ENCODE data around the gene ENO3.

ENO3 gene

GRCh38 chr17:4951486-4951885, 567 bp downstream of the ENO3 start:
- FAIRE-seq: no peak

- FAIRE-seq: no peak
Measured at GRCh38 chr17:4953451-4953961, 2.6 kb downstream of the ENO3 start.

DNA sequence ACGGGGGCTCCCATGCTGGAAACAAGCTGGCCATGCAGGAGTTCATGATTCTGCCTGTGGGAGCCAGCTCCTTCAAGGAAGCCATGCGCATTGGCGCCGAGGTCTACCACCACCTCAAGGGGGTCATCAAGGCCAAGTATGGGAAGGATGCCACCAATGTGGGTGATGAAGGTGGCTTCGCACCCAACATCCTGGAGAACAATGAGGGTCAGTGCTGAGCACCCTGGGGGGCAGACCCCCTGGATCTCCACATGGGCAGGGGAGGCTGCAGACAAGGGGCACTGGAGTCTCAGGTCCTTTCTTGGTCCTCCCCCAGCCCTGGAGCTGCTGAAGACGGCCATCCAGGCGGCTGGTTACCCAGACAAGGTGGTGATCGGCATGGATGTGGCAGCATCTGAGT, 4.2 kb downstream of the ENO3 start:
- no peak for FAIRE-seq

DNA sequence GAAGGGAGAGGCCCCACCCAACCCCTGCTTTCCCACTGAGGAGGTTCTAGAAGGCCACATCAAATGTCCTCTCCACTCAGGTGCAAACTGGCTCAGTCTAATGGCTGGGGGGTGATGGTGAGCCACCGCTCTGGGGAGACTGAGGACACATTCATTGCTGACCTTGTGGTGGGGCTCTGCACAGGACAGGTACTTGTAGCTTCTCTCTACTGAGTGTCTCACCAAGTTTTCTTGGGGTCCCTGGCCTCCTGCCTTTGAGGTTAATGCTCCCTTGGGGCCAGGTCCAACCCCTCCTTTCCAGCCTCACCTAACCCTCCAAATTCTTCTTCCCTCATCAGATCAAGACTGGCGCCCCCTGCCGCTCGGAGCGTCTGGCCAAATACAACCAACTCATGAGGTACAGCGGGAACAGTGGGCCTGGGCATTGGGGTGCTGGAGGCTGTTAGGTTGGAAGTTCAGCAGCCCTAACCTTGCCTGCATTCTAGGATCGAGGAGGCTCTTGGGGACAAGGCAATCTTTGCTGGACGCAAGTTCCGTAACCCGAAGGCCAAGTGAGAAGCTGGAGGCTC, 5.7 kb downstream of the ENO3 start:
- FAIRE-seq: no peak

- FAIRE-seq: no peak
Measured at GRCh38 chr17:4958102-4958501, 7.2 kb downstream of the ENO3 start.

DNA sequence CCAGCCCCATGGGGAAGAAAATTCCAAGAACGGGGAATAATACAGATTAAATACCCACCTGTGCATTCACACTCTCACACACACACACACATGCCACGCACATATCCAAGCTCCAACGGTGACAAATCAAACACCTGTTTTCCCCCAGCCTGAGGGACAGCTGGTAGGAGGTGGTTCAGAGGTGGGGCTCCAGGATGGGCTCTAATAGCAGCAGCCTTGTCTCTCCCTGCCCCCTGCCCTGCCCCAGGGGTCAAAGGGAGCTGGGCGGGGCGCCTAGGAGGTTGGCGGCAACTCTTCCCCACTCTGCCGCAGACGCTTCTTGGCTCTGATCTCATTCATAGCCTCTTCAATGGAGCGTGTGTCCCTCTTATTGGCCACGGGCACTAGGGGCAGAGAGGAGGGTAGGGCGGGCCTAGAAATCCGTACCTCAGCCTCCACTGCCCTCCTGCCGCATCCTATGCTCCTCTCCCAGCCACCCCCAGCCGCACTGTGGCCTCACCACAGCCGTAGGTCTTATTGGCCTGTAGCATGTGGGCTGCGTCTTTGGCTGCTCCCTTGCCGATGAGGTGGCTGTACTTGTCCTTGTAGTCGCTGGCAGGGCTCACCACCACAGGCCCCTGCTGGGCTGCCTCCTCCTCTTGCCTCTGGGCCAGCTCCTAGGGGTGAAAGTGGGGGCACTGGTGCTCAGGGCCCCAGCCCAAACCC, 8.5 kb downstream of the ENO3 start:
- no peak for FAIRE-seq

GRCh38 chr17:4960279-4960922, 9.5 kb downstream of the ENO3 start:
- no peak for FAIRE-seq

DNA sequence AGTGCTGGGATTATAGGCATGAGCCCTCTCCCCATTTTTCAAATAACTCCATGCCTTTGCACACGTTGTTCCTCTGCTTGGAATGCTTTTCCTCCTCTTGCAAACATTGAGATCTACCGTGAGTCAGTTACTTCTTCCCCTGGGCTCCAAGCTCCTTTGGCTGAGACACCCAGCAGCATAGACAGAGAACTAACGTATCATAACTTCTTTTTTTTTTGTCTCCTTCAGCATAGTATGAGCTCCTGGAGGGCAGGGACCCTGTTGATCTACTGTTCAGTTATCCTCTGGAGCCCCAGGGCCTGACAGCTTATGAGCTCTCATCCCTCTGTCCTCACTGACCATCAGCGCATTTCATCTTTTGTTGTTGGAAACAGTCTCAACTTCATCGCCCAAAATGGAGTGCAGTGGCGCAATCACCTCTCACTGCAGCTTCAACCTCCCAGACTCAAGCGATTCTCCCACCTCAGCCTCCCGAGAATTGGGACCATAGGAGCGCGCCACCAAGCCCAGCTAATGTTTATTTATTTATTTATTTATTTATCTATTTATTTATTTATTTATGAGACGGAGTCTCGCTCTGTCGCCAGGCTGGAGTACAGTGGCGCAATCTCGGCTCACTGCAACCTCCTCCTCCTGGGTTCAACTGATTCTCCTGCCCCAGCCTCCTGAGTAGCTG, 14.5 kb downstream of the ENO3 start:
- no peak for FAIRE-seq

- peak; percentile 97 for FAIRE-seq
Measured at GRCh38 chr17:4966844-4967538, 16.1 kb downstream of the ENO3 start.

DNA sequence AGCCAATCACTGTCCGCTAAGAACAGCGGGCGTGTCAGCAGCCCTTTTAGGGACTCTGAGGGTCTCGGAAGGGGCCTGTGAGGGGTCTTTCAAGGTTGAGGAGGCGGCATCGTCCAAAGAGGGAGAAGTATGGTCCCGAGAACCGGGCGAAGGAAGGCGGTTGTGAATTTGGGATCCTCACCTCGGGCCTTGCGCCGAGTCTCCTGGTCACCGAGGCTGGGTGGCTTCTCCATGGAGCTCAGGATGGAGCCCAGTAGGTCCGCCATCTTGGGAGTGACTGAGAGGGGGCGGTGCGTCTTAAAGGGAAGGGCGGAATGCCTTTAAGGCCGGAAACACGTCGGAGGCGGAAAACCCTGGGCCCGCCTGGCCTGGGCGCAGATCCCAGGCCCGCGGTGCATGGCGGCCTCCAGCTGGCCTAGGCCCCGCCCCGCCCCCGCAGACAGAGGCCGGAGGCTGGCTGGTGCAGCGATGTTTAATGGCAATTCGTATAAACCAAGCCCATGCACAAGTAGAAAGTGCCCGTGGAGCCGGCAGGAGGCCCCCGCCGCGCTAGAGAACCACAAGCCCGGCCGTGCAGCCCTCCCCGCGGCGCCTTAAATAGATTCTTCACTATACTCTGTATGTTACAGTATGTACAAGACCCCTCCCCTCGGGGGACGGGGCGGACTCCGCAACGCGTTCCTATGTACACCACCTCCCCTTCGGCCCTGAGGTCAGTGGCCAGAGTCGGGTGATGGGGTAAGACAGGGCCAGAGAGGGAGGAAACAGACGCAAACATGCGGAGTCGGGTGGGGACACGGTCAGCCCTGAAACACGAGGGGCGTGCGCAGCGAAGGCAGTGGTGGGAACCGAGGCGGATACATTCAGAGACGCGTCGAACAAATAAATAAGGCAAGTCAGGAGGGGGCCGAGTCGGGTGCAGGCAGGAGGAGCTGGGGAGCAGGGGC, 16.9 kb downstream of the ENO3 start, which contains the start of gene SPAG7:
TSS of gene SPAG7 (minus strand) at position 279 of the 947 bp plus-strand sequence. CDS start at position 266, 13 bp downstream.
- FAIRE-seq: peak; percentile 47

DNA sequence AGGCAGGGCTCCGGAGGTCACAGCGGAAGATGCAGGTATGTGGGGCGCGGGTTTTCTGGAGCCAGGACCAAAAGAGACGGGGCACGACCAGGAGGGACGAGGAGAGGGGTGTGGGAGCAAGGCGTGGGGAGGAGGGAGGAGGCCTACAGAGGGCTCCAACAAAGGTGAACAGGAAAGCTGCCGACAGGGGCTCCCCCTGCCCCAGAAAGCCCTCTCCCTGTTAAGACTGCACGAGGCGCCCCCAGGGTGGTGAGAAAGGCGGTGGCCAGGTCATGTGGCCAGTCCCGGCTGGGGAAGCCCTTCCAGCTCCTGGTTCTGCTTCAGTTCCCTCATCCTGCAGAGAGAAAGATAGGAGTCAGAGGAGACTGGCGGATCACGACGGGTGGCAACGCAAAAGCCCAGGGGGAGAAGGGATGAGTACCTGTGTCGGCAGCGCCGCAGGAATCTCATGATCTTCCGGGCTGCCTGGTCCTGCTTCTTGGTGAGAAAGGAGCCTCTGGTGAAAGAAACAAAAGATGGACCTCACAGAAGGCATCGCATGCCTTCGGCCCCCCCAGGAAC, 17.6 kb downstream of the ENO3 start:
- no peak for FAIRE-seq

- no peak for FAIRE-seq
Measured at GRCh38 chr17:4969047-4969550, 18.2 kb downstream of the ENO3 start.

DNA sequence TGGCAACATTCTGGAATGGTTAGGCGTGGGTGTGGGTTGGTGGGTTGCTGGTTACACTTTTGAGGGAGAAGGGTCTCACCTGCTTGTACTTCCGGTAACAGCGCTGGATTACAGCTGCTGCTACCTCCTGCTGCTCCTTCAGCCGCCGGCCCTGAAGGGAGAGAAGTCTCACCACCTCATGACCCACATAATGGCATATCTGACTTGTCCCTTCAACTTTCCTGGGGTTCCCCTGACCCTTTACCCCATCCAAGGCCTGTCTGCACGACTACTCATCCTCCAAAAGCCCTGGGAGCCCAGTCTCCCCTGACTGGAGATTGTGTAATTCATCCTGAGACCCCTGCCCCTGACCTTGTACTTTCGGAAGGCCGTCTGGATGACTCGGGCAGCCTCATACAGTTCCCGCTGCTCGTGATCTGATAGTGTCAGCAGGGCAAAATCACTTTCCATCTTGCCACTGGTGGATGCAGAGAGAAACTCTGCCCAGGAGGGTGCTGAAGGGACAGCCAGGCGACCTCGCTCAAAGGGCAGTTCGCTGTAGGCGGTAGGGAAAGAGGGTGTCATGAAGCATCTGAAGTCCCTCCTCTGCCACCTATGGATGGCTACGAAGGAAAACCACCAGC, 18.7 kb downstream of the ENO3 start:
- no peak for FAIRE-seq

GRCh38 chr17:4970273-4970672, 19.4 kb downstream of the ENO3 start:
- no peak for FAIRE-seq

GRCh38 chr17:4971826-4972225, 20.9 kb downstream of the ENO3 start:
- no peak for FAIRE-seq

GRCh38 chr17:4972322-4972721, 21.4 kb downstream of the ENO3 start:
- FAIRE-seq: no peak

- no peak for FAIRE-seq
Measured at GRCh38 chr17:4972752-4973151, 21.8 kb downstream of the ENO3 start.

DNA sequence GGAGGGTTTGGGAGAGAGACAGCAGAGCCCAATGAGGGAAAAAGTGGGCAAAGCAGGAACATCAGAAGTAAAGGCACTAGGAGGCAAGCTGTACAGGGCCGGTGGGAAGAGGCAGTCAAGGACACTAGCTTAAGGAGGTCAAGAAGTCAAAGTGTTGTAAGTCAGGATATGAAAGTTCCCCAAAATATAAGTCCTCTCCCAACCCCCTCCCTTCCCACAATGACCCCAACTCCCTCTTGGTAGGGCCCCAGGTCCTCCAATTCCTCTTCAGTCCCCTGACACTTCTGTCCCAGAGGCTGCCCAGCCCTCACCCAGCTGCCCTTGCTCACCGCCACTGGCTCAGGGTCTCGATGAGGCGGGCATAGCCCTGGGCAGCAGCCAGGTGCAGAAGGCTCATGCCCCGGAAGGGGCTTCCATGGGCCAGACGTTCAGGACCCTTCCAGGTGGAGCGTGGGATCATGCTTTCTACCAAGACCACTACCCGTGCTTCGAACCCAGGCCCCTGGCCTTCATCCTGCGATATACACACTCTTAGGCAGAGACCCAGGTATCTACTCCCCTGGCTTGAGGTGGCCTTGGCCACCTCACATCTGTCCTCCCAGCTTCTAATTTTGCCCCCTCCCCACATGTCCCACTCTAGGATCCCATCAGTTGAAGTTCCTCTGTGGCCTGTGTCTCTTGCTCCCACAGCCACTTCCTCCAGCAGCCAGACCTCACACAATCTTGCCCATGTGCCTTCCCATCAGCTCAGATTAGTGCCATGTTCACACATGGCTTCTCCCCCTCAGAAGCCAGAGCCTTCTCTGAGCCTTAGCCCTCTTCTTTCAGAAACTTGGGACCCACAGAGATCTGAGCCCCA, 22.6 kb downstream of the ENO3 start:
- no peak for FAIRE-seq

DNA sequence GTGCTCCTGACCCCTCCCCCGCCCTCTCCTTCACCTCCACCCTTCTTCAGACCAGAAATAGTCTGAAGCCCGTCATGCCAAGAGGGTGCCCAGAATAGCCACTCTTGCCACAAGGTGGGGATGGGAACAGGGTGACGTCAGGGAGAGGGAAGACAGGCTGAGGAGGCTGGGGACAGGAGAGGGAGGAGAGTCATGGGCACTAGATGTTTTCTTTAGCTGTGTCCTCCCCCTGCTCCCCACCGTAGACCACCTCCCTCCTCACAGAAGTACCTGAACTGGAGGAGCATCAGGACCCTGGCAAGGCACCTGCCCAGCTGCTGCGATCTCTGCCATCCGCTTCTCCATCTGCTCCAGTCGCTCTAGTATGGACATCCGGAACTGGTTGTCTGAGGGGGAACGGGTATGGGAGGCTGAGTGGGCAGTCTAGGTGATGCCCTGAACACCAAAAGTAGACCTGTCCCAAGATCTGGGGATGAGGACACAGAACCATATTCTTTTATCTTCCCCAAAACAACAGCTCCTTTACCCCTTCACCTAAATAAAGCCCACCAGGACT, 23.3 kb downstream of the ENO3 start:
- no peak for FAIRE-seq
